ENCODE results near the gene SLC15A4.

Gene SLC15A4

DNA sequence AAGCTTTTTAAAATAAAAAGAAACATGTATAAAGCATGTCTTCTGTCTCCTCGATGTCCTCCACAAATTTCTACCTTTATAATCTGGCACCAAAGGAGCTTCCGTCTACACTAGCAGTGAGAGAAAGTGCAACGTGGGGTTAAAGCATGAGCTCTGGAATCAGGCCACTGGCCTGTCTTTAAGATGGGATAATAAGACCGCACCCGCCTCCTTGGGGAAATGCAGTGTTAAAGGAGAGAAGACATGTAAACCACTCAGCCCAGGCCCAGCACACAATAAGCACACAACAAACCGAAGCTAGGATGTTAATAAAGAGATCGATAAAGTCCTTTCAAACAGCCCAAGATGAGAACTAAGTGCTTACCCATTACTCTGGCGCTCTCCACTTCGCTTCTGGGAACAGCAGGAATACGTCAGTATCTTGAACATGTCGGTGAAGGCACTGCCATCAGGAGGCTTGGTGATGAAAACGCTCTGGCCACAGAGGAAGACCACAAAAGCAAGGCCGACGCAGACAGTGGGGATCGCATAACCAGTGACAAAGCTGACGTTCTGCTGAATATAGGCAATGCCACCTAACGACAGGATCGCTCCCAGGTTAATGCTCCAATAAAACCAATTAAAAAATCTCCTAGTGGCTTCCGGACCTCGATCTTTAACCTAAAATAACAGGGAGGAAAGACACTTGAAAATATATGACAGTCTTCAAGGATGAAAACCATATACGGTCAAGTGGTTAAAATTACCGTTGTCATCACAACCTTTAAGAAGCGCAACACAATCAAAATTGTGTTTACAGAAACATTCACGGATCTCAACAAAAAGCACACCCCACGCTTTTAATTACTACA, 9.1 kb downstream of the SLC15A4 start:
- DNase-seq (ENCODE audit: extremely low read depth, insufficient read length): no peak
- Histone ChIP-seq H3K36me3 (ENCODE audit: control insufficient read depth, insufficient read depth, low read length) (peaks cover 6% of the 10 kb centered on the region), H3K4me3 (replicated peaks; ENCODE audit: low read depth, low read length) (no peak overlapping the region), H3K27me3 (replicated peaks; ENCODE audit: control insufficient read depth, insufficient read depth, low read length) (no peaks in the 10 kb centered on the region)
- TF ChIP-seq, protein P1, sequence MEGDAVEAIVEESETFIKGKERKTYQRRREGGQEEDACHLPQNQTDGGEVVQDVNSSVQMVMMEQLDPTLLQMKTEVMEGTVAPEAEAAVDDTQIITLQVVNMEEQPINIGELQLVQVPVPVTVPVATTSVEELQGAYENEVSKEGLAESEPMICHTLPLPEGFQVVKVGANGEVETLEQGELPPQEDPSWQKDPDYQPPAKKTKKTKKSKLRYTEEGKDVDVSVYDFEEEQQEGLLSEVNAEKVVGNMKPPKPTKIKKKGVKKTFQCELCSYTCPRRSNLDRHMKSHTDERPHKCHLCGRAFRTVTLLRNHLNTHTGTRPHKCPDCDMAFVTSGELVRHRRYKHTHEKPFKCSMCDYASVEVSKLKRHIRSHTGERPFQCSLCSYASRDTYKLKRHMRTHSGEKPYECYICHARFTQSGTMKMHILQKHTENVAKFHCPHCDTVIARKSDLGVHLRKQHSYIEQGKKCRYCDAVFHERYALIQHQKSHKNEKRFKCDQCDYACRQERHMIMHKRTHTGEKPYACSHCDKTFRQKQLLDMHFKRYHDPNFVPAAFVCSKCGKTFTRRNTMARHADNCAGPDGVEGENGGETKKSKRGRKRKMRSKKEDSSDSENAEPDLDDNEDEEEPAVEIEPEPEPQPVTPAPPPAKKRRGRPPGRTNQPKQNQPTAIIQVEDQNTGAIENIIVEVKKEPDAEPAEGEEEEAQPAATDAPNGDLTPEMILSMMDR (IDR thresholded peaks at IDR 0.05; ENCODE audit: insufficient read depth, low read length, poor library complexity, severe bottlenecking): no peak

DNA sequence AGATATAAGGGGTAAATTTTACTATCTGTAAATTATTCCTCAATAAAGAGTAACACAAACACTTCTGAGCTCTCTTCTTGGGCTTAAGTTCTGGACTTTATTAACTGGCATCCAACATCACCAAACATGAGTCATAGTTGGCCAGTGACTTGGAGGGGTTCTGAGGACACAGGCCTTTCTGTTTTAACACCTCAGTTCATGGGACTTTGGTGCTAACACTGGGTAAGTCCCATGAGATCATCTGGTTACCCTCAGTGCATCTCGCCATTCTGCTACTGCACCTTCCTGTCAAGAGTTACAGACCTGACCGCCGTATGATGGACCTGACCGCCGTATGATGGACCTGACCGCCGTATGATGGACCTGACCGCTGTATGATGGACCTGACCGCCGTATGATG, 9.9 kb downstream of the SLC15A4 start:
- no peak overlapping the region for H3K4me3 ChIP-seq (replicated peaks; ENCODE audit: low read depth, low read length)
- no peak for DNase-seq (ENCODE audit: extremely low read depth, insufficient read length)
- TF ChIP-seq, protein P1 (IDR thresholded peaks at IDR 0.05; ENCODE audit: insufficient read depth, low read length, poor library complexity, severe bottlenecking): no peak
- H3K36me3 ChIP-seq (ENCODE audit: control insufficient read depth, insufficient read depth, low read length): peaks cover 5% of the 10 kb centered on the region
- H3K27me3 ChIP-seq (replicated peaks; ENCODE audit: control insufficient read depth, insufficient read depth, low read length): no peaks in the 10 kb centered on the region

DNA sequence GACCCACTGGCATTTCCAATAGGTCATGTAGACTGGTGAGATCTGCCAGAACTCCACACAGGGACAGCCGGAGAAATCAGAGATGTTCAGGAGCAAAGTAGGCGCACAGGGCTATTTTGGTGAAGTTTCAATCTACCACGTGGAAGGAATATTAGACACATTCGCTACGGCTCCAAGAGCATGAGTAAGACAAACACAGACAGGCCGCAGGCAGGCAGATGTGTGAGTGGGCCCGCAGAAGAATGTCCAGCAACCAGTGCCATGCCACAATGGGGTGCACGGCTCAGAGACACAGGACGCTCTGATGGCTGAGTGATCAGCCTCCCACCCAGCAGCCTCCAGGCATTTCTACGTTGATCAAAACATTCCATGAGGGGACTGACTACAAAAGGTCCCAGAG, 10.4 kb downstream of the SLC15A4 start:
- H3K4me3 ChIP-seq (replicated peaks; ENCODE audit: low read depth, low read length): no peak overlapping the region
- H3K27me3 ChIP-seq (replicated peaks; ENCODE audit: control insufficient read depth, insufficient read depth, low read length): no peaks in the 10 kb centered on the region
- H3K36me3 ChIP-seq (ENCODE audit: control insufficient read depth, insufficient read depth, low read length): peaks cover 8% of the 10 kb centered on the region
- TF ChIP-seq, protein P1 (IDR thresholded peaks at IDR 0.05; ENCODE audit: insufficient read depth, low read length, poor library complexity, severe bottlenecking): no peak
- no peak for DNase-seq (ENCODE audit: extremely low read depth, insufficient read length)

DNA sequence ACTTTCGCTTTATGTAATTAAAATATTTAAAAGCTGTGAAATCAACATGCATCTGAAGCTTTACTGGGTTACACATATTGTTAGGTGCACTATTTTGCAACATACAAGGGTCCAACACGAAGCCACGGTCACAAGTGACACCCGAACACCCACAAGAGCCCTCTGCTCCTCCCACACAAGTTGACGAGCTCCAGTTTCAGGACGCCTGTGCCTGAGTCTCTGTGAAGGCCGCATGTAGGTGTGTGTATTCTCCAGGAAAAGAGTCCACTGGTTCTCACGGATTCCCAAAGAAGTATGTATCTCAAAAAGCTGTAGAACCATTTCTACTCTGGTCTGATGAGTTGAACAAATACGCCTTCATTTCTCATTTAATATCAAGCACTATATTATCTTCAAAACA, 12.0 kb downstream of the SLC15A4 start:
- peak overlapping the region; percentile 23 for H3K4me3 ChIP-seq (replicated peaks; ENCODE audit: low read depth, low read length)
- no peaks in the 10 kb centered on the region for H3K27me3 ChIP-seq (replicated peaks; ENCODE audit: control insufficient read depth, insufficient read depth, low read length)
- TF ChIP-seq, protein P1 (IDR thresholded peaks at IDR 0.05; ENCODE audit: insufficient read depth, low read length, poor library complexity, severe bottlenecking): no peak
- peaks cover 15% of the 10 kb centered on the region for H3K36me3 ChIP-seq (ENCODE audit: control insufficient read depth, insufficient read depth, low read length)
- no peak for DNase-seq (ENCODE audit: extremely low read depth, insufficient read length)

DNA sequence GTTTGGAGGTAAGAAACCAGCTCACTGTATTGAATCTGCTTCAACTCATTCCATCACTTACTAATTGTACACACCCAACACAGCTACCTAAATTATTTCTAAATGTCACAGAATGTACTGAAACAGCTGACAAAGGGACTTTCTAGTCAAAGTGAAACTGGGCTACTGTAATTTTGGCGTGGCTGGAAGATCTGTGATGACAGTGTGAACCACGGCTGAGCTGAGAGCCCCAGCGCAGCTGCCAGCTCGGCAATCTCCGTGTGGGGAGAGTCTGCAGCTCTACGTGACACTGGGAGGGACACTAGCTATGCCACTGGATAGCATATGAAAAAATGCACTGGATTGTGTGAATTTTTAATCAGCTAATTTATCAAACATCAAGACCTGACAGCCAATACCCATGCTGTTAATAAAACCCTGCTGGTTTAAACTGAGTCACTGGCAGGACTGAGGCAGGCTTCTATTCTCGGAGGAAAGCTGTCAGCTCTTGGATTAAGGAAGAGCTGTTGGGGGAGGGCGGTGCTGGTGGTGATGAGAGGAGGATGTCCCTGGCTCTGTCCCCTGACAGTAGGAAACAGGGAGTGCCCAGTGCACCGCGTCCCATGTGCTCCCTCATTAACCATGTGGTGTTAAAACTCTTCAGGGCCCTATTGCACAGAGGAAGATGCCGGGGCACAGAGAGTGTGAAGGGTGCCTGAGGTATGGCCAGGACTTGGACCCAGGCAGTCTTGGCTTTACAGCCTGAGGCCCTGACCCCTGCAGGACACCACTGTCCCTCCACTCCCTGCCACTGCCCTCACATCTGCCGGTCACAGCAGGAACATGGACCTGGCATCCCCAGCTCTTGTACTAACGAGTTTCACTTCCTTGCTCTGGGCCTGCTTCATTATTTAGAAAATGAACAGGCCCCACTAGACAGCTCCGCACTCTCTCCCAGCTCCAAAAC, 13.3 kb downstream of the SLC15A4 start:
- Histone ChIP-seq H3K4me3 (replicated peaks; ENCODE audit: low read depth, low read length) (peak overlapping the region; percentile 27), H3K36me3 (ENCODE audit: control insufficient read depth, insufficient read depth, low read length) (peaks cover 18% of the 10 kb centered on the region), H3K27me3 (replicated peaks; ENCODE audit: control insufficient read depth, insufficient read depth, low read length) (no peaks in the 10 kb centered on the region)
- TF ChIP-seq, protein P1 (IDR thresholded peaks at IDR 0.05; ENCODE audit: insufficient read depth, low read length, poor library complexity, severe bottlenecking): no peak
- DNase-seq (ENCODE audit: extremely low read depth, insufficient read length): peak; percentile 76
